GM12878 (cell line): ENCODE results near the gene FASN. TPM values are rescaled to one million over a fixed set of nuclear protein-coding genes. Genes with fewer than 3 reads are reported as not detected.

Experiments
- ATAC-seq: fragments of 200-7000 bp; cut with Tn5 transposase; 3 replicates; pipeline ENCODE4 v1.9.1; 2020; ENCODE audit warnings: mild to moderate bottlenecking, moderate library complexity
- BruUV-seq: library from RNA; stranded (reverse); fragments of 400-500 nt; replicated peaks from 2 replicates; lab custom pipeline; 2021; lab: Mats Ljungman, UMichigan
- CTCF ChIA-PET: fragments of 300-600 bp; sonication (Branson Sonifier 250); formaldehyde crosslinking; extraction: SDS; loops from one replicate; lab custom pipeline; 2021; ENCODE audit warnings: inconsistent platforms; lab: Yijun Ruan, JAX
- POLR2A ChIA-PET: fragments of 350-600 bp; formaldehyde crosslinking; extraction: SDS; loops from one replicate; lab custom pipeline; 2021; ENCODE audit warnings: inconsistent platforms; lab: Charles Lee
- RAD21 ChIA-PET: fragments of 300-600 bp; sonication (Branson Sonifier 250); formaldehyde crosslinking; loops from one replicate; lab custom pipeline; 2023; ENCODE audit warnings: antibody characterized with exemption; ENCODE audit not compliant: unreplicated experiment; lab: Charles Lee
- SMC1A ChIA-PET: fragments of 300-600 bp; sonication (Branson Sonifier 250); formaldehyde crosslinking; loops from one replicate; lab custom pipeline; 2023; ENCODE audit not compliant: unreplicated experiment, uncharacterized antibody; lab: Charles Lee
- DNase-seq: peaks from one replicate; pipeline ENCODE4 v3.0.0-alpha.2; 2011; ENCODE audit warnings: low read depth, low spot score
- FAIRE-seq: peaks from 3 replicates; lab custom pipeline; 2011; peaks lifted over from hg19 to GRCh38; lab: Jason Lieb, UNC
- H2AFZ ChIP-seq: 2 replicates; pipeline ENCODE4 v1.6.0; 2011; ENCODE audit warnings: low read depth, low read length, control low read depth; ENCODE audit not compliant: control insufficient read depth
- H3K27ac ChIP-seq: 2 replicates; pipeline ENCODE4 v1.5.1; 2011; ENCODE audit warnings: control low read depth; ENCODE audit not compliant: control insufficient read depth, insufficient read depth
- H3K27me3 ChIP-seq, 2 experiments: replicated peaks in 1 of 2; 2 replicates each; pipeline versions ENCODE4 v1.6.0 to v1.6.1; 2011; ENCODE audit warnings: low read length in 1 of 2; ENCODE audit not compliant: control insufficient read depth in 2 of 2, insufficient read depth in 2 of 2
- H3K36me3 ChIP-seq, 2 experiments: 2 replicates each; pipeline ENCODE4 v1.5.1; 2011; ENCODE audit warnings: low read length in 1 of 2; ENCODE audit not compliant: control insufficient read depth in 2 of 2, insufficient read depth in 2 of 2
- H3K4me1 ChIP-seq: 2 replicates; pipeline ENCODE4 v1.6.1; 2011; ENCODE audit warnings: mild to moderate bottlenecking, low read length, moderate library complexity, mixed read lengths; ENCODE audit not compliant: control insufficient read depth, insufficient read depth
- H3K4me2 ChIP-seq: 2 replicates; pipeline ENCODE4 v1.6.0; 2011; ENCODE audit warnings: control low read depth; ENCODE audit not compliant: control insufficient read depth, insufficient read depth
- H3K4me3 ChIP-seq: fragments of 200-600 bp; sonication (generic); 2 replicates; pipeline ENCODE4 v1.5.1; 2016
- H3K79me2 ChIP-seq: 2 replicates; pipeline ENCODE4 v1.6.0; 2011; ENCODE audit warnings: low read length; ENCODE audit not compliant: control insufficient read depth, insufficient read depth
- H3K9ac ChIP-seq: 2 replicates; pipeline ENCODE4 v1.8.0; 2011; ENCODE audit warnings: low read length, control low read depth, mixed read lengths; ENCODE audit not compliant: control insufficient read depth, insufficient read depth
- H3K9me3 ChIP-seq: replicated peaks from 3 replicates; pipeline ENCODE4 v1.5.1; 2011; ENCODE audit warnings: mild to moderate bottlenecking, low read length; ENCODE audit not compliant: control insufficient read depth, insufficient read depth
- H4K20me1 ChIP-seq: 2 replicates; pipeline ENCODE4 v1.6.0; 2011; ENCODE audit not compliant: control insufficient read depth, insufficient read depth
- HDAC6 ChIP-seq: fragments of 200-600 bp; sonication (generic); IDR thresholded peaks from one replicate; pipeline ENCODE4 v1.8.0; 2017; ENCODE audit warnings: antibody characterized with exemption; ENCODE audit not compliant: unreplicated experiment
- HDGF ChIP-seq: fragments of 450-650 bp; IDR thresholded peaks from 2 replicates; pipeline ENCODE4 v1.6.1; 2016; ENCODE audit warnings: antibody characterized with exemption
- MXI1 ChIP-seq: fragments of 150-350 bp; IDR thresholded peaks from 2 replicates; pipeline ENCODE4 v1.6.1; 2011; ENCODE audit warnings: low read depth, mild to moderate bottlenecking, inconsistent platforms, low read length, improper control_type of control experiment
- NBN ChIP-seq: fragments of 450-650 bp; IDR thresholded peaks from 2 replicates; pipeline ENCODE4 v1.6.1; 2016
- PAX8 ChIP-seq: fragments of 450-650 bp; IDR thresholded peaks from 2 replicates; pipeline ENCODE4 v1.6.1; 2017; ENCODE audit warnings: mild to moderate bottlenecking, moderate library complexity
- SREBF1 ChIP-seq: IDR thresholded peaks from 2 replicates; pipeline ENCODE4 v1.6.1; 2012; ENCODE audit warnings: mild to moderate bottlenecking, low read length
- SUZ12 ChIP-seq: fragments of 200-600 bp; sonication (generic); IDR thresholded peaks from one replicate; pipeline ENCODE4 v1.6.1; 2018; ENCODE audit warnings: antibody characterized with exemption, mild to moderate bottlenecking; ENCODE audit not compliant: unreplicated experiment
- TCF12 ChIP-seq: IDR thresholded peaks from 2 replicates; pipeline ENCODE4 v1.6.1; 2011; ENCODE audit warnings: low read depth, mild to moderate bottlenecking, low read length
- TCF3 ChIP-seq: IDR thresholded peaks from 2 replicates; pipeline ENCODE4 v1.6.1; 2012; ENCODE audit warnings: low read depth, mild to moderate bottlenecking, low read length, borderline replicate concordance; ENCODE audit not compliant: insufficient read depth
- WGBS: methylation state at CpG from one replicate; pipeline ENCODE4 v1.1.6; 2016; ENCODE audit warnings: low lambda C conversion rate; ENCODE audit not compliant: insufficient replicate concordance, insufficient coverage; ENCODE audit errors: missing lambda C conversion rate; 5-methylcytosine and 5-hydroxymethylcytosine counted together
- in situ Hi-C: fragments of 300-500 bp; cut with MboI; formaldehyde crosslinking; loops from 9 replicates; pipeline ENCODE4 v1.14.3; 2018; ENCODE audit warnings: mixed read lengths
- intact Hi-C: fragments of 100-400 bp; cut with micrococcal nuclease; formaldehyde crosslinking; loops from one replicate; pipeline ENCODE4 v1.14.2; 2022; ENCODE audit not compliant: unreplicated experiment
- polyA plus RNA-seq, 11 experiments: library from polyadenylated mRNA; depleted of rRNA in 4 of 11; unstranded in 6 of 11; stranded (reverse) in 5 of 11; fragments of >200 nt; fragmentation: Nextera tagmentation in 4 of 11; fragmentation: Illumina TruSeq in 1 of 11; extraction: Ambion mirVana in 4 of 11; extraction: Trizol in 1 of 11; gene quantifications; 1 replicate in 1 of 11; 2 replicates in 10 of 11; pipeline versions ENCODE4 v1.2.1 to v1.2.3, GENCODE V29; 2011 to 2016; ENCODE audit warnings: inconsistent platforms in 2 of 11, missing spikeins in 2 of 11, low read depth in 1 of 11
- total RNA-seq, 4 experiments: library from RNA; depleted of rRNA in 3 of 4; stranded (reverse); fragments of >200 nt in 3 of 4; fragmentation: Illumina TruSeq in 1 of 4; extraction: Trizol in 1 of 4; gene quantifications; 2 replicates each; pipeline versions ENCODE4 v1.2.1 to v1.2.3, GENCODE V29; 2013 to 2021
- TF ChIP-seq, protein P1 (sequence below): IDR thresholded peaks from 2 replicates; pipeline ENCODE4 v1.6.1; 2012; ENCODE audit warnings: low read depth, low read length, improper control_type of control experiment

FASN gene
- total and polyA plus RNA-seq, 10 of the 15 experiments (the other 5 are each of a cell fraction or from before 2014, with no cell fraction given) = 0.19 to 333 (median 30.4) TPM

DNA sequence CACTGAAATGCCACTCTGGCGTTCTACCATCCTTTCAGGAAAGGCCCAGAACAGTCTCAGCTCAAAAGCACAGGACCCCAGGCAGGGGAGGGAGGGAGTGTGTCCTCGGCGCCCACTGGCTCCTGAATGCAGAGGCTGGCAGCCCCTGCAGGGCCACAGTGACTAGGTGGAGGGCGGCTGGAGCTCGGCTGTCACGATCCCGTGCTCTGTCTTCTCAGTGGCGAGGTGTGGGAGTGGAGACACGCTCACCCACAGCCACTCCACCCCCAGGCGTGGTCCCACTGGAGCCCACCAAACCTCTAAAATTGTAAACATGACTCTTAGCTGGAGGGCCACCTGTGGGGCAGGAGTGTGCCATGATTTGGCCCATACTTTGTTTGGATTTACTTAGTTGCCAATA lies 16.4 kb upstream of the FASN start:
- ATAC-seq = no peak
- H3K4me1 ChIP-seq = no peaks in the 10 kb centered on the region
- FAIRE-seq = no peak
- no TSS peak for BruUV-seq
- ChIA-PET RAD21 (no interaction called here), CTCF (no interaction called here), POLR2A (no interaction called here), SMC1A (no interaction called here)
- no peaks in the 10 kb centered on the region for H3K9me3 ChIP-seq
- in situ Hi-C loops = no loop called here
- intact Hi-C loops = no loop called here
- no peak overlapping the region for H2AFZ ChIP-seq
- WGBS = 68% methylated on average over 10 of the region's 10 CpGs
- TF ChIP-seq HDAC6 = no peak
- TF ChIP-seq SUZ12 = no peak
- TF ChIP-seq TCF3 = no peak
- TF ChIP-seq TCF12 = no peak
- no peak for TF ChIP-seq MXI1
- TF ChIP-seq SREBF1 = no peak
- no peak for TF ChIP-seq NBN
- no peak for TF ChIP-seq HDGF
- TF ChIP-seq PAX8 = no peak
- TF ChIP-seq, protein P1, sequence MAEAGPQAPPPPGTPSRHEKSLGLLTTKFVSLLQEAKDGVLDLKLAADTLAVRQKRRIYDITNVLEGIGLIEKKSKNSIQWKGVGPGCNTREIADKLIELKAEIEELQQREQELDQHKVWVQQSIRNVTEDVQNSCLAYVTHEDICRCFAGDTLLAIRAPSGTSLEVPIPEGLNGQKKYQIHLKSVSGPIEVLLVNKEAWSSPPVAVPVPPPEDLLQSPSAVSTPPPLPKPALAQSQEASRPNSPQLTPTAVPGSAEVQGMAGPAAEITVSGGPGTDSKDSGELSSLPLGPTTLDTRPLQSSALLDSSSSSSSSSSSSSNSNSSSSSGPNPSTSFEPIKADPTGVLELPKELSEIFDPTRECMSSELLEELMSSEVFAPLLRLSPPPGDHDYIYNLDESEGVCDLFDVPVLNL = no peak
- no peaks in the 10 kb centered on the region for H3K27me3 ChIP-seq
- H3K36me3 ChIP-seq = no peaks in the 10 kb centered on the region
- no peak for DNase-seq
- H3K79me2 ChIP-seq = no peaks in the 10 kb centered on the region
- no peak overlapping the region for H3K27ac ChIP-seq
- no peak overlapping the region for H3K4me3 ChIP-seq
- no peak overlapping the region for H3K4me2 ChIP-seq
- no peak overlapping the region for H3K9ac ChIP-seq
- H4K20me1 ChIP-seq = no peaks in the 10 kb centered on the region
